Measurements from ENCODE around the gene ESF1.

The ESF1 gene

DNA sequence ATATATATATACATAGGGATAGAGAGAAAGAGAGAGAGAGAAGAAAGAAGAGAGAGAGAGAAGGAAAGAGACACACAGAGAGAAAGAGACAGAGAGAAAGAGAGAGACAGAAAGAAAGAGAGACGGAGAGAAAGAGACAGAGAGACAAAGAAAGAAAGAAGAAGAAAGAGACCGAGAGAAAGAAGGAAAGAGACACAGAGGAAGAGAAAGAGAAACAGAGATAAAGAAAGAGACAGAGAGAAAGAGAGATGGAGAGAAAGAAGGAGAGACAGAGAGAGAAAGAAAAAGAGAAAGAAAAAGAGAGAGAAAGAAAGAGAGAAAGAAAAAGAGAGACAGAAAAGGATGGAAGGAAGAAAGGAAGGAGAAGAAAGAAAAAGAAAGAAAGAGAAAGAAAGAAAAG lies 99.1 kb downstream of the ESF1 start:
- H3K9me3 ChIP-seq (ENCODE audit: control insufficient read depth, low read length): no peaks in the 10 kb centered on the region
- no peak overlapping the region for H3K27ac ChIP-seq
- H3K27me3 ChIP-seq (ENCODE audit: control insufficient read depth, insufficient read depth, low read length): no peaks in the 10 kb centered on the region
- no peak overlapping the region for H2AFZ ChIP-seq
- H3K4me2 ChIP-seq (ENCODE audit: low read length): no peak overlapping the region
- H3K36me3 ChIP-seq (ENCODE audit: control insufficient read depth, insufficient read depth, low read length): no peaks in the 10 kb centered on the region
- H3K9ac ChIP-seq: no peak overlapping the region
- no peak overlapping the region for H3K4me3 ChIP-seq (ENCODE audit: low read depth, low read length)
- TF ChIP-seq, protein P1, sequence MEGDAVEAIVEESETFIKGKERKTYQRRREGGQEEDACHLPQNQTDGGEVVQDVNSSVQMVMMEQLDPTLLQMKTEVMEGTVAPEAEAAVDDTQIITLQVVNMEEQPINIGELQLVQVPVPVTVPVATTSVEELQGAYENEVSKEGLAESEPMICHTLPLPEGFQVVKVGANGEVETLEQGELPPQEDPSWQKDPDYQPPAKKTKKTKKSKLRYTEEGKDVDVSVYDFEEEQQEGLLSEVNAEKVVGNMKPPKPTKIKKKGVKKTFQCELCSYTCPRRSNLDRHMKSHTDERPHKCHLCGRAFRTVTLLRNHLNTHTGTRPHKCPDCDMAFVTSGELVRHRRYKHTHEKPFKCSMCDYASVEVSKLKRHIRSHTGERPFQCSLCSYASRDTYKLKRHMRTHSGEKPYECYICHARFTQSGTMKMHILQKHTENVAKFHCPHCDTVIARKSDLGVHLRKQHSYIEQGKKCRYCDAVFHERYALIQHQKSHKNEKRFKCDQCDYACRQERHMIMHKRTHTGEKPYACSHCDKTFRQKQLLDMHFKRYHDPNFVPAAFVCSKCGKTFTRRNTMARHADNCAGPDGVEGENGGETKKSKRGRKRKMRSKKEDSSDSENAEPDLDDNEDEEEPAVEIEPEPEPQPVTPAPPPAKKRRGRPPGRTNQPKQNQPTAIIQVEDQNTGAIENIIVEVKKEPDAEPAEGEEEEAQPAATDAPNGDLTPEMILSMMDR (IDR thresholded peaks at IDR 0.05): no peak
- H3K4me1 ChIP-seq: no peaks in the 10 kb centered on the region
- H3K79me2 ChIP-seq: no peaks in the 10 kb centered on the region

DNA sequence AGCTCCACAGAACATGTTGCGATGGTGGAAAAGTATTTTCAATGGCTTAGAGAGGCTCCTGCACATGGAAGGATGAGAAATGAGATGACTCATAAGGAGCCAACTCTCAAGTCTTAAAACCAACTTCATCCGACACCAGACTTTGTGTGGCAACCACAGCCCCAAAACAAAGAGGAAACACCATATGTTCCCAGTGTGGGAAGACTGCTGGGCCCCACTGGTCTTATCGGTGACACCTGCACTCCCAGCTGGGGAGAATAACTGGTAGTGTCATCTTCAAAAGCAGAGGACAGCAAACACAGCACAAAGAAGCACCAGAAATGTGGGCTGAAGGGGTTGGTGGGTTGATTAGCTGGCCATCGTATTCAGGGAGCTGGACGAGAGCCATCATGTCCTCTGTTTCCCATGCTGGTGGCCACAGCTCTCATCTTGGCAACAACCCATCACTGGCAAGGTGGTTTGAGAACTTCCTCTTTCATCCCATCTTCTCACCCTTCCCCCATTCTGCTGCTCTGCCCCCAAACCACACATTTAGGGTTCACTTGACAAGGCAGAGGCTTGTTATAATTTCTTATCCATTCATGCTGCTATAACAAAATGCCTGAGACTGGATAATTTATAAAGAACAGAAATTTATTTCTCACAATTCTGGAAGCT lies 100.0 kb downstream of the ESF1 start:
- Histone ChIP-seq H3K4me3 (ENCODE audit: low read depth, low read length) (no peak overlapping the region), H2AFZ (no peak overlapping the region), H3K36me3 (ENCODE audit: control insufficient read depth, insufficient read depth, low read length) (no peaks in the 10 kb centered on the region), H3K4me2 (ENCODE audit: low read length) (no peak overlapping the region), H3K4me1 (no peaks in the 10 kb centered on the region), H3K9me3 (ENCODE audit: control insufficient read depth, low read length) (no peaks in the 10 kb centered on the region), H3K27ac (no peak overlapping the region), H3K79me2 (no peaks in the 10 kb centered on the region), H3K9ac (no peak overlapping the region), H3K27me3 (ENCODE audit: control insufficient read depth, insufficient read depth, low read length) (no peaks in the 10 kb centered on the region)
- TF ChIP-seq, protein P1 (IDR thresholded peaks at IDR 0.05): no peak

DNA sequence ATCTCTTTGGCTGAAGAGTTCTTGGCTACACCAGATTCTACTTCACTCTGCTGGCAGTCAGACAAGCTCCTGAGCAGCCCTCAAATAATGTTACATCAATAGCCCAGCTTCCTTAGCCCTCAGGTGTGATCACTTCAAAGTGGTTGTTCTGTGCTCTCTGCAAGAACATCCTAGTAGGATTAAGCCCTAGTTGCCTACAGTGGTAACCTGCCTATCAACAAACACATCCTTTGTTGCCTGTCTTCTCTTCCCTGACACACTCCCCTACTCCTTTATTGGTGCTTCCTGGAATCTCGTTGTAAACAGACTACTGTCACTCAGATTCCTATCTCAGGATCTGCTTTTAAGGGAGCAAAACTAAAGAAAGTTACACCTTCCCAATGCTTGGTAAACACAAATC lies 100.9 kb downstream of the ESF1 start:
- no peaks in the 10 kb centered on the region for H3K27me3 ChIP-seq (ENCODE audit: control insufficient read depth, insufficient read depth, low read length)
- H3K27ac ChIP-seq: no peak overlapping the region
- TF ChIP-seq, protein P1 (IDR thresholded peaks at IDR 0.05): no peak
- peaks cover 1% of the 10 kb centered on the region for H3K4me1 ChIP-seq
- no peak overlapping the region for H2AFZ ChIP-seq
- no peak overlapping the region for H3K4me2 ChIP-seq (ENCODE audit: low read length)
- no peak overlapping the region for H3K4me3 ChIP-seq (ENCODE audit: low read depth, low read length)
- H3K36me3 ChIP-seq (ENCODE audit: control insufficient read depth, insufficient read depth, low read length): no peaks in the 10 kb centered on the region
- H3K9ac ChIP-seq: no peak overlapping the region
- H3K79me2 ChIP-seq: no peaks in the 10 kb centered on the region
- no peaks in the 10 kb centered on the region for H3K9me3 ChIP-seq (ENCODE audit: control insufficient read depth, low read length)

DNA sequence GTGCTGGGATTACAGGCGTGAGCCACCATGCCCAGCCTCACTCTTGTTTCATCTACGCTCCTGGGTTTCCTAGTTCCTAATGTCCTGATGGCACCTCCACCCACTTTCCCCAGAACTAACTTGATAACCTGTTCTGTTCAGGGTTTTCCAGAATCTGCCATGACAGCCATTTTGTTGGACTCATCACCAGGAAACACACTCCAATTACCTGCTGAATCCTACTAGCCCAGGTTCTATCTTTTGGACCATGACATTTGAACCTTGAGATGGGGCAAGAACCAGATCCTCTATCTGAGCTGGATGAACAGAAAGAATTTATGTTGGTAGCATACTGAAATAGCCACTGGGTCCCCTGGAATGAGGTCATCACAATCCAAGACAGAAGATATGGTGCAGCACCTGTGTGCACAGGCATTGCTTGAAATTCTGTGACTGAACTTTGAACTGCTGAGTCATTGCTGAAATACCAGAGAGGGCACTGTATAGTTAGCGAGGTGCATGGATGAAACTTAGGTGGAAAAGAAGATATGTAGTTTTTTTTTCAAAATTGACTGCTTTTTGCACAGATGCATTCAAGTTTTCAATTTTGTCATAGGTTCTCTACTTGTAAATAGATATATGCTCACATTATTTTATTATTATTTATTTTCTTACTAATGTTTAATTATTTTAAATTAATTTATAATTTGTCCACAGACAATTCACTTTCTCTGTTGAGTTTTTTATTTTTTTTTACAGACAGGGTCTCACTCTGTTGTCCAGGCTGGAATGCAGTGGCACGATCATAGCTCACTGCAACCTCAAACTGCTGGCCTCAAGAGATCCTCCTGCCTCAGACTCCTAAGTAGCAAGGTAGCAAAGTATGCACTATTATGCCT lies 103.2 kb downstream of the ESF1 start:
- Histone ChIP-seq H3K36me3 (ENCODE audit: control insufficient read depth, insufficient read depth, low read length) (no peaks in the 10 kb centered on the region), H3K79me2 (no peaks in the 10 kb centered on the region), H2AFZ (no peak overlapping the region), H3K9ac (no peak overlapping the region), H3K27me3 (ENCODE audit: control insufficient read depth, insufficient read depth, low read length) (no peaks in the 10 kb centered on the region), H3K4me1 (peaks cover 10% of the 10 kb centered on the region), H3K4me3 (ENCODE audit: low read depth, low read length) (no peak overlapping the region), H3K4me2 (ENCODE audit: low read length) (no peak overlapping the region), H3K9me3 (ENCODE audit: control insufficient read depth, low read length) (no peaks in the 10 kb centered on the region), H3K27ac (no peak overlapping the region)
- TF ChIP-seq, protein P1 (IDR thresholded peaks at IDR 0.05): no peak
